ENCODE measurements around the gene BACE2. TPM values are rescaled to one million over a fixed set of nuclear protein-coding genes. Genes with fewer than 3 reads are reported as not detected.

Gene BACE2
- total RNA-seq, 1 donor from 2014 or later: 16.8 TPM

GRCh38 chr21:41147979-41148355 is 20.0 kb upstream of the BACE2 start:
- Histone ChIP-seq H3K4me1 (ENCODE audit: insufficient read depth, low read length) (no peaks in the 10 kb centered on the region), H3K9me3 (ENCODE audit: insufficient read depth, low read depth, low read length) (peaks cover 5% of the 10 kb centered on the region), H3K4me2 (ENCODE audit: low read length) (no peak overlapping the region), H3K9ac (ENCODE audit: low read length) (no peak overlapping the region), H3K27me3 (ENCODE audit: insufficient read depth, low read length) (peaks cover 4% of the 10 kb centered on the region), H2AFZ (ENCODE audit: low read depth, low read length) (no peak overlapping the region), H3K27ac (ENCODE audit: low read depth, low read length) (no peak overlapping the region), H3K36me3 (ENCODE audit: insufficient read depth, low read length) (no peaks in the 10 kb centered on the region), H4K20me1 (ENCODE audit: insufficient read depth, low read length) (no peaks in the 10 kb centered on the region), H3K4me3 (ENCODE audit: insufficient read depth, low read depth, low read length) (no peak overlapping the region), H3K79me2 (ENCODE audit: insufficient read depth, low read length) (no peaks in the 10 kb centered on the region)
- Mint-ChIP-seq H3K27ac (ENCODE audit: unreplicated experiment) (no peak overlapping the region), H3K9me3 (ENCODE audit: unreplicated experiment) (no peaks in the 10 kb centered on the region), H3K4me3 (ENCODE audit: unreplicated experiment) (no peak overlapping the region), H3K36me3 (ENCODE audit: low read depth, unreplicated experiment) (no peaks in the 10 kb centered on the region), H3K4me1 (ENCODE audit: low read depth, unreplicated experiment) (no peaks in the 10 kb centered on the region), H3K27me3 (ENCODE audit: low read depth, unreplicated experiment) (peaks cover 10% of the 10 kb centered on the region)
- DNase-seq (ENCODE audit: low read depth): no peak
- TF ChIP-seq CTCF (IDR thresholded peaks at IDR 0.05; ENCODE audit: insufficient read depth, low read depth, low read length) (no peak), EZH2 (IDR thresholded peaks at IDR 0.05; ENCODE audit: insufficient read depth, low read length) (no peak)
- FAIRE-seq: no peak

- H3K4me1 Mint-ChIP-seq (ENCODE audit: low read depth, unreplicated experiment): no peaks in the 10 kb centered on the region
- Histone ChIP-seq H3K36me3 (ENCODE audit: insufficient read depth, low read length) (no peaks in the 10 kb centered on the region), H3K9ac (ENCODE audit: low read length) (no peak overlapping the region), H3K4me1 (ENCODE audit: insufficient read depth, low read length) (no peaks in the 10 kb centered on the region), H2AFZ (ENCODE audit: low read depth, low read length) (no peak overlapping the region), H3K4me3 (ENCODE audit: insufficient read depth, low read depth, low read length) (no peak overlapping the region), H3K27me3 (ENCODE audit: insufficient read depth, low read length) (peaks cover 4% of the 10 kb centered on the region), H4K20me1 (ENCODE audit: insufficient read depth, low read length) (no peaks in the 10 kb centered on the region), H3K27ac (ENCODE audit: low read depth, low read length) (no peak overlapping the region), H3K9me3 (ENCODE audit: insufficient read depth, low read depth, low read length) (peaks cover 5% of the 10 kb centered on the region), H3K4me2 (ENCODE audit: low read length) (no peak overlapping the region), H3K79me2 (ENCODE audit: insufficient read depth, low read length) (no peaks in the 10 kb centered on the region)
- DNase-seq (ENCODE audit: low read depth) (no peak), FAIRE-seq (no peak)
- no peak for TF ChIP-seq CTCF (IDR thresholded peaks at IDR 0.05; ENCODE audit: insufficient read depth, low read depth, low read length)
- no peak for TF ChIP-seq EZH2 (IDR thresholded peaks at IDR 0.05; ENCODE audit: insufficient read depth, low read length)
- peaks cover 10% of the 10 kb centered on the region for H3K27me3 Mint-ChIP-seq (ENCODE audit: low read depth, unreplicated experiment)
- H3K27ac Mint-ChIP-seq (ENCODE audit: unreplicated experiment): no peak overlapping the region
- no peak overlapping the region for H3K4me3 Mint-ChIP-seq (ENCODE audit: unreplicated experiment)
- peaks cover 2% of the 10 kb centered on the region for H3K9me3 Mint-ChIP-seq (ENCODE audit: unreplicated experiment)
- H3K36me3 Mint-ChIP-seq (ENCODE audit: low read depth, unreplicated experiment): no peaks in the 10 kb centered on the region
Observed at GRCh38 chr21:41148798-41149197, 19.2 kb upstream of the BACE2 start.

GRCh38 chr21:41149199-41149598 is 18.8 kb upstream of the BACE2 start:
- H3K4me3 Mint-ChIP-seq (ENCODE audit: unreplicated experiment): no peak overlapping the region
- Histone ChIP-seq H3K27ac (ENCODE audit: low read depth, low read length) (no peak overlapping the region), H2AFZ (ENCODE audit: low read depth, low read length) (no peak overlapping the region), H3K9me3 (ENCODE audit: insufficient read depth, low read depth, low read length) (peaks cover 5% of the 10 kb centered on the region), H3K9ac (ENCODE audit: low read length) (no peak overlapping the region), H3K4me3 (ENCODE audit: insufficient read depth, low read depth, low read length) (no peak overlapping the region), H3K79me2 (ENCODE audit: insufficient read depth, low read length) (no peaks in the 10 kb centered on the region), H3K27me3 (ENCODE audit: insufficient read depth, low read length) (peaks cover 4% of the 10 kb centered on the region), H4K20me1 (ENCODE audit: insufficient read depth, low read length) (no peaks in the 10 kb centered on the region), H3K36me3 (ENCODE audit: insufficient read depth, low read length) (no peaks in the 10 kb centered on the region), H3K4me1 (ENCODE audit: insufficient read depth, low read length) (no peaks in the 10 kb centered on the region), H3K4me2 (ENCODE audit: low read length) (no peak overlapping the region)
- no peaks in the 10 kb centered on the region for H3K4me1 Mint-ChIP-seq (ENCODE audit: low read depth, unreplicated experiment)
- peaks cover 2% of the 10 kb centered on the region for H3K9me3 Mint-ChIP-seq (ENCODE audit: unreplicated experiment)
- peaks cover 14% of the 10 kb centered on the region for H3K27me3 Mint-ChIP-seq (ENCODE audit: low read depth, unreplicated experiment)
- no peak overlapping the region for H3K27ac Mint-ChIP-seq (ENCODE audit: unreplicated experiment)
- no peak for DNase-seq (ENCODE audit: low read depth)
- no peak for TF ChIP-seq EZH2 (IDR thresholded peaks at IDR 0.05; ENCODE audit: insufficient read depth, low read length)
- TF ChIP-seq CTCF (IDR thresholded peaks at IDR 0.05; ENCODE audit: insufficient read depth, low read depth, low read length): no peak
- H3K36me3 Mint-ChIP-seq (ENCODE audit: low read depth, unreplicated experiment): no peaks in the 10 kb centered on the region
- FAIRE-seq: no peak
